OCI-LY3 (cell line): ENCODE data around the gene SLC30A4.

Experiments
- EZH2phosphoT487 ChIP-seq: fragments of 200-600 bp; shearing (Covaris generic); IDR thresholded peaks from 2 replicates; pipeline ENCODE4 v1.6.1; 2018; ENCODE audit warnings: antibody characterized with exemption, mixed run types, low read depth
- TF ChIP-seq, protein P1 (sequence below): fragments of 200-600, 300-600 bp; sonication (generic); IDR thresholded peaks from 2 replicates; pipeline ENCODE4 v1.5.1; 2014; ENCODE audit warnings: antibody characterized with exemption, low read length, low read depth

DNA sequence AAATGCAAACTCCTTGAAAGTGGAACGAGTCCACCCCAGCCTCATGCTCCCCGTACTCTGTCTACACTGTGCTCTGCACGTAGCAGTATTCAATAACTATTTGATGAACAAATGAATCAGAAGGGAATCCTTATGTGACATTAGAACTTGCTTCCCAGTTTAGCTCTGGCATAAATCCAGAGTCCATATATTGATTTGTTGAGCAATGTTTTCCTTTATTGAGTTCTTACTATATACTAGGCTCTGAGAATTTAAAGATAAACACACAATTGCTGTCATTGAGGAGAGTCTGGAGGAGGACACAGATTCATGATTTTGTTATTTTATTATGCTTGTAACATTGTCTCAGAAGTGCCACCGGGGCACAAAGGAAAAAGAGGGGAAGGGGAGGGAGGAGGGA, 73.2 kb downstream of the SLC30A4 start:
- TF ChIP-seq, protein P1, sequence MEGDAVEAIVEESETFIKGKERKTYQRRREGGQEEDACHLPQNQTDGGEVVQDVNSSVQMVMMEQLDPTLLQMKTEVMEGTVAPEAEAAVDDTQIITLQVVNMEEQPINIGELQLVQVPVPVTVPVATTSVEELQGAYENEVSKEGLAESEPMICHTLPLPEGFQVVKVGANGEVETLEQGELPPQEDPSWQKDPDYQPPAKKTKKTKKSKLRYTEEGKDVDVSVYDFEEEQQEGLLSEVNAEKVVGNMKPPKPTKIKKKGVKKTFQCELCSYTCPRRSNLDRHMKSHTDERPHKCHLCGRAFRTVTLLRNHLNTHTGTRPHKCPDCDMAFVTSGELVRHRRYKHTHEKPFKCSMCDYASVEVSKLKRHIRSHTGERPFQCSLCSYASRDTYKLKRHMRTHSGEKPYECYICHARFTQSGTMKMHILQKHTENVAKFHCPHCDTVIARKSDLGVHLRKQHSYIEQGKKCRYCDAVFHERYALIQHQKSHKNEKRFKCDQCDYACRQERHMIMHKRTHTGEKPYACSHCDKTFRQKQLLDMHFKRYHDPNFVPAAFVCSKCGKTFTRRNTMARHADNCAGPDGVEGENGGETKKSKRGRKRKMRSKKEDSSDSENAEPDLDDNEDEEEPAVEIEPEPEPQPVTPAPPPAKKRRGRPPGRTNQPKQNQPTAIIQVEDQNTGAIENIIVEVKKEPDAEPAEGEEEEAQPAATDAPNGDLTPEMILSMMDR, result no peak
- no peak for TF ChIP-seq EZH2phosphoT487
